H7 (cell line): Measurements from ENCODE around the gene CYP4F2. TPM values are rescaled to one million over a fixed set of nuclear protein-coding genes. Genes with fewer than 3 reads are reported as not detected.
"Not testable (repeated sequence)": the region's sequence is repeated elsewhere in the genome, so short reads cannot be mapped to it uniquely, and the experiment has no call there.

Experiments
- DNase-seq: peaks from one replicate; pipeline ENCODE4 v3.0.0; 2012
- H3K27me3 ChIP-seq: 2 replicates; pipeline ENCODE4 v1.6.0; 2011; ENCODE audit warnings: mild to moderate bottlenecking, low read length; ENCODE audit not compliant: control insufficient read depth, insufficient read depth
- H3K36me3 ChIP-seq: replicated peaks from 2 replicates; pipeline ENCODE4 v1.5.1; 2011; ENCODE audit warnings: low read length; ENCODE audit not compliant: control insufficient read depth, insufficient read depth
- H3K4me3 ChIP-seq: 2 replicates; pipeline ENCODE4 v1.5.1; 2011; ENCODE audit warnings: low read depth, mild to moderate bottlenecking, control low read depth, low read length, moderate library complexity; ENCODE audit not compliant: insufficient read depth
- total RNA-seq: library from RNA; depleted of rRNA; stranded (reverse); fragments of >200 nt; shearing (Covaris generic); gene quantifications from 2 replicates; pipeline ENCODE4 v1.2.3, GENCODE V29; 2014

The CYP4F2 gene
- total RNA-seq, 1 experiment from 2014 or later: not detected

- no peaks in the 10 kb centered on the region for H3K27me3 ChIP-seq
- H3K36me3 ChIP-seq: no peaks in the 10 kb centered on the region
- H3K4me3 ChIP-seq: no peak overlapping the region
- DNase-seq: no peak
Observed at GRCh38 chr19:15913830-15914229, 16.0 kb upstream of the CYP4F2 start.

GRCh38 chr19:15913384-15913783, 15.5 kb upstream of the CYP4F2 start:
- Histone ChIP-seq H3K4me3 (no peak overlapping the region), H3K36me3 (no peaks in the 10 kb centered on the region), H3K27me3 (no peaks in the 10 kb centered on the region)
- DNase-seq: no peak

- no peak for DNase-seq
- Histone ChIP-seq H3K4me3 (no peak overlapping the region), H3K27me3 (no peaks in the 10 kb centered on the region), H3K36me3 (no peaks in the 10 kb centered on the region)
Observed at GRCh38 chr19:15911599-15912235, 13.8 kb upstream of the CYP4F2 start.

GRCh38 chr19:15905026-15905425, 7.2 kb upstream of the CYP4F2 start:
- H3K4me3 ChIP-seq: no peak overlapping the region
- no peaks in the 10 kb centered on the region for H3K27me3 ChIP-seq
- no peaks in the 10 kb centered on the region for H3K36me3 ChIP-seq
- no peak for DNase-seq

GRCh38 chr19:15902898-15903297, 5.0 kb upstream of the CYP4F2 start:
- not testable (repeated sequence) for H3K36me3 ChIP-seq, H3K4me3 ChIP-seq, H3K27me3 ChIP-seq, DNase-seq

- Histone ChIP-seq H3K36me3 (no peaks in the 10 kb centered on the region), H3K4me3 (no peak overlapping the region), H3K27me3 (no peaks in the 10 kb centered on the region)
- DNase-seq: no peak
Observed at GRCh38 chr19:15902254-15902653, 4.4 kb upstream of the CYP4F2 start.

- H3K36me3 ChIP-seq: no peaks in the 10 kb centered on the region
- H3K4me3 ChIP-seq: no peak overlapping the region
- no peaks in the 10 kb centered on the region for H3K27me3 ChIP-seq
- DNase-seq: no peak
Observed at GRCh38 chr19:15900504-15900903, 2.6 kb upstream of the CYP4F2 start.

- DNase-seq, H3K4me3 ChIP-seq, H3K27me3 ChIP-seq, H3K36me3 ChIP-seq: not testable (repeated sequence)
Observed at GRCh38 chr19:15900032-15900431, 2.2 kb upstream of the CYP4F2 start.

- not testable (repeated sequence) for H3K36me3 ChIP-seq, DNase-seq, H3K27me3 ChIP-seq, H3K4me3 ChIP-seq
Observed at GRCh38 chr19:15899561-15899960, 1.7 kb upstream of the CYP4F2 start.

GRCh38 chr19:15897026-15897737, 692 bp downstream of the CYP4F2 start:
- Histone ChIP-seq H3K36me3 (no peaks in the 10 kb centered on the region), H3K4me3 (no peak overlapping the region), H3K27me3 (no peaks in the 10 kb centered on the region)
- no peak for DNase-seq

- no peak overlapping the region for H3K4me3 ChIP-seq
- H3K36me3 ChIP-seq: no peaks in the 10 kb centered on the region
- DNase-seq: no peak
- H3K27me3 ChIP-seq: no peaks in the 10 kb centered on the region
Observed at GRCh38 chr19:15895876-15896430, 1.9 kb downstream of the CYP4F2 start.

- H3K27me3 ChIP-seq: no peaks in the 10 kb centered on the region
- DNase-seq: no peak
- H3K4me3 ChIP-seq: no peak overlapping the region
- no peaks in the 10 kb centered on the region for H3K36me3 ChIP-seq
Observed at GRCh38 chr19:15894359-15894758, 3.5 kb downstream of the CYP4F2 start.

GRCh38 chr19:15893477-15893876, 4.4 kb downstream of the CYP4F2 start:
- Histone ChIP-seq H3K36me3 (no peaks in the 10 kb centered on the region), H3K4me3 (no peak overlapping the region)
- no peak for DNase-seq

GRCh38 chr19:15892012-15892411, 5.9 kb downstream of the CYP4F2 start:
- Histone ChIP-seq H3K4me3 (no peak overlapping the region), H3K36me3 (no peaks in the 10 kb centered on the region), H3K27me3 (no peaks in the 10 kb centered on the region)
- DNase-seq: no peak

More at GRCh38 chr19:15893477-15893876, 4.4 kb downstream of the CYP4F2 start:
- H3K27me3 ChIP-seq: no peaks in the 10 kb centered on the region

GRCh38 chr19:15891434-15891833, 6.4 kb downstream of the CYP4F2 start:
- no peak for DNase-seq
- Histone ChIP-seq H3K36me3 (no peaks in the 10 kb centered on the region), H3K27me3 (no peaks in the 10 kb centered on the region), H3K4me3 (no peak overlapping the region)
